Bronchial epithelial cell (primary cell): ENCODE data around the gene ASRGL1. TPM values are rescaled to one million over a fixed set of nuclear protein-coding genes. Genes with fewer than 3 reads are reported as not detected.
A peak's percentile ranks its signal among the peaks of the same experiment; 100 is the strongest.
"Not testable (repeated sequence)": the region's sequence is repeated elsewhere in the genome, so short reads cannot be mapped to it uniquely, and the experiment has no call there.

Experiments
- DNase-seq: peaks from one replicate; pipeline ENCODE4 v3.0.0-alpha.2; 2010; ENCODE audit warnings: low read depth
- FAIRE-seq: peaks from 2 replicates; lab custom pipeline; 2011; peaks lifted over from hg19 to GRCh38; lab: Jason Lieb, UNC
- H3K27me3 ChIP-seq: 2 replicates; pipeline ENCODE4 v1.5.1; 2011; ENCODE audit warnings: low read length; ENCODE audit not compliant: control insufficient read depth, insufficient read depth
- H3K36me3 ChIP-seq: 2 replicates; pipeline ENCODE4 v1.5.1; 2011; ENCODE audit warnings: low read length; ENCODE audit not compliant: control insufficient read depth, insufficient read depth
- H3K4me3 ChIP-seq: 2 replicates; pipeline ENCODE4 v1.5.1; 2011; ENCODE audit warnings: mild to moderate bottlenecking, low read depth, low read length, control low read depth
- CTCF ChIP-seq: IDR thresholded peaks from 2 replicates; pipeline ENCODE4 v1.5.1; 2011; ENCODE audit warnings: mild to moderate bottlenecking, moderate library complexity, low read length, control low read depth, inconsistent platforms; ENCODE audit not compliant: insufficient read depth, severe bottlenecking
- total RNA-seq: library from RNA; depleted of rRNA; stranded (reverse); fragments of >200 nt; gene quantifications from 2 replicates; pipeline ENCODE4 v1.2.1, GENCODE V29; 2014

ASRGL1 gene
- total RNA-seq, 1 donor from 2014 or later: 0.53 TPM

- FAIRE-seq (no peak), DNase-seq (no peak)
- H3K36me3 ChIP-seq: no peaks in the 10 kb centered on the region
- H3K4me3 ChIP-seq: no peak overlapping the region
- no peak for TF ChIP-seq CTCF
- H3K27me3 ChIP-seq: peaks cover 5% of the 10 kb centered on the region
Observed at GRCh38 chr11:62338218-62338617, 970 bp downstream of the ASRGL1 start.

- TF ChIP-seq CTCF: peak; percentile 76
- no peak for FAIRE-seq
- Histone ChIP-seq H3K36me3 (no peaks in the 10 kb centered on the region), H3K27me3 (peaks cover 5% of the 10 kb centered on the region), H3K4me3 (no peak overlapping the region)
- DNase-seq: peak; percentile 42
Observed at GRCh38 chr11:62340269-62340901, 3.1 kb downstream of the ASRGL1 start.

- Histone ChIP-seq H3K36me3 (no peaks in the 10 kb centered on the region), H3K4me3 (no peak overlapping the region), H3K27me3 (peaks cover 5% of the 10 kb centered on the region)
- DNase-seq (no peak), FAIRE-seq (no peak)
- no peak for TF ChIP-seq CTCF
Observed at GRCh38 chr11:62341588-62341987, 4.3 kb downstream of the ASRGL1 start.

- not testable (repeated sequence) for H3K36me3 ChIP-seq, H3K4me3 ChIP-seq, H3K27me3 ChIP-seq, DNase-seq, FAIRE-seq
Observed at GRCh38 chr11:62343646-62344190, 6.5 kb downstream of the ASRGL1 start.

- no peak for FAIRE-seq
- Histone ChIP-seq H3K27me3 (no peaks in the 10 kb centered on the region), H3K4me3 (no peak overlapping the region), H3K36me3 (no peaks in the 10 kb centered on the region)
- TF ChIP-seq CTCF: no peak
- DNase-seq: no peak
Observed at GRCh38 chr11:62344210-62344609, 7.0 kb downstream of the ASRGL1 start.

- no peak for FAIRE-seq
- DNase-seq: no peak
- H3K36me3 ChIP-seq: no peaks in the 10 kb centered on the region
Observed at GRCh38 chr11:62345861-62346260, 8.6 kb downstream of the ASRGL1 start.

More at GRCh38 chr11:62345861-62346260, 8.6 kb downstream of the ASRGL1 start:
- no peak for TF ChIP-seq CTCF
- Histone ChIP-seq H3K27me3 (no peaks in the 10 kb centered on the region), H3K4me3 (no peak overlapping the region)
